CD8-positive, alpha-beta memory T cell (primary cell): ENCODE results near the gene TSC22D4. TPM values are rescaled to one million over a fixed set of nuclear protein-coding genes. Genes with fewer than 3 reads are reported as not detected.

Experiments
- CTCF ChIA-PET: fragments of 350-600 bp; sonication (Branson Sonifier 250); formaldehyde crosslinking; loops from one replicate; lab custom pipeline; 2021; ENCODE audit warnings: antibody characterized with exemption; lab: Charles Lee
- POLR2A ChIA-PET: fragments of 350-600 bp; sonication (Branson Sonifier 250); formaldehyde crosslinking; loops from one replicate; lab custom pipeline; 2021; ENCODE audit warnings: antibody characterized with exemption; lab: Charles Lee
- DNase-seq, 5 donors: peaks; one replicate each; pipeline versions ENCODE4 v3.0.0 to v3.0.0-alpha.2; 2020 to 2022; ENCODE audit warnings: mixed read lengths in 1 of 5
- H3K27ac ChIP-seq: one replicate; pipeline ENCODE4 v1.7.0; 2013; ENCODE audit warnings: low read depth, mild to moderate bottlenecking, low read length, moderate library complexity
- H3K27me3 ChIP-seq: 2 replicates; pipeline ENCODE4 v1.7.0; 2013; ENCODE audit warnings: low read length, mild to moderate bottlenecking; ENCODE audit not compliant: insufficient read depth, poor library complexity, severe bottlenecking
- H3K36me3 ChIP-seq: 2 replicates; pipeline ENCODE4 v1.7.0; 2013; ENCODE audit warnings: mild to moderate bottlenecking, low read length, moderate library complexity; ENCODE audit not compliant: insufficient read depth
- H3K4me1 ChIP-seq: 2 replicates; pipeline ENCODE4 v1.7.0; 2013; ENCODE audit warnings: mild to moderate bottlenecking, low read length, moderate library complexity; ENCODE audit not compliant: insufficient read depth
- H3K4me3 ChIP-seq: 2 replicates; pipeline ENCODE4 v1.7.0; 2013; ENCODE audit warnings: mild to moderate bottlenecking, low read length
- H3K9me3 ChIP-seq: 2 replicates; pipeline ENCODE4 v1.7.0; 2013; ENCODE audit warnings: mild to moderate bottlenecking, low read length
- H3K27ac Mint-ChIP-seq, 8 donors: one replicate each; pipeline ENCODE4 v1.8.0; 2020 to 2021; ENCODE audit warnings: mixed read lengths in 8 of 8, mild to moderate bottlenecking in 6 of 8, inconsistent platforms in 3 of 8, moderate library complexity in 3 of 8
- H3K27me3 Mint-ChIP-seq, 2 donors: one replicate each; pipeline ENCODE4 v1.8.0; 2020 to 2021; ENCODE audit warnings: mixed read lengths in 2 of 2, mild to moderate bottlenecking in 1 of 2, moderate library complexity in 1 of 2
- H3K36me3 Mint-ChIP-seq, 3 donors: one replicate each; pipeline ENCODE4 v1.8.0; 2020 to 2021; ENCODE audit warnings: mixed read lengths in 3 of 3, inconsistent platforms in 1 of 3, mild to moderate bottlenecking in 1 of 3
- H3K4me1 Mint-ChIP-seq, 3 donors: one replicate each; pipeline ENCODE4 v1.8.0; 2020 to 2021; ENCODE audit warnings: mixed read lengths in 3 of 3, inconsistent platforms in 1 of 3, mild to moderate bottlenecking in 1 of 3
- H3K4me3 Mint-ChIP-seq, 7 donors: one replicate each; pipeline ENCODE4 v1.8.0; 2020 to 2021; ENCODE audit warnings: mixed read lengths in 7 of 7, mild to moderate bottlenecking in 6 of 7, moderate library complexity in 4 of 7, inconsistent platforms in 2 of 7
- H3K9me3 Mint-ChIP-seq, 5 donors: one replicate each; pipeline ENCODE4 v1.8.0; 2020 to 2022; ENCODE audit warnings: mixed read lengths in 5 of 5, mild to moderate bottlenecking in 3 of 5, moderate library complexity in 2 of 5, inconsistent platforms in 1 of 5
- polyA plus RNA-seq: library from polyadenylated mRNA; unstranded; fragments of 300-500 nt; fragmentation: Illumina TruSeq; gene quantifications from one replicate; pipeline ENCODE4 v1.2.3, GENCODE V29; 2021
- total RNA-seq, 2 experiments: library from RNA; stranded (reverse); gene quantifications; one replicate each; pipeline ENCODE4 v1.2.3, GENCODE V29; 2021

TSC22D4 gene
- total and polyA plus RNA-seq, 3 experiments from 2014 or later: 40.5 to 99.1 (median 96.2) TPM

- ChIA-PET POLR2A (interaction anchor here (0.6 to 2.0 kb wide), 8 partner anchors 8 to 88 kb away, joined by 3 to 15 read pairs (median 3); partner anchors contain the start of genes MEPCE and ZCWPW1), CTCF (interaction anchor here (0.8 to 10.7 kb wide), 7 partner anchors 8 to 228 kb away, joined by 3 to 174 read pairs (median 4); partner anchors contain the start of genes FBXO24 and POP7)
- H3K4me1 ChIP-seq: peaks cover 54% of the 10 kb centered on the region
- peaks cover 4 to 52% (median 5%) of the 10 kb centered on the region in 3 donors for H3K36me3 Mint-ChIP-seq
- no peaks in the 10 kb centered on the region for H3K9me3 ChIP-seq
- peak overlapping the region; percentile 66 for H3K4me3 ChIP-seq
- H3K27ac ChIP-seq: peak overlapping the region; percentile 90
- H3K9me3 Mint-ChIP-seq: peaks cover 0 to 2% (median 0%) of the 10 kb centered on the region in 5 donors
- H3K4me3 Mint-ChIP-seq: peak overlapping the region; percentile 89 to 99 (median 98)
- H3K27ac Mint-ChIP-seq: peak overlapping the region; percentile 60 to 98 (median 92)
- H3K27me3 Mint-ChIP-seq: peaks cover 0 to 6% of the 10 kb centered on the region in 2 donors
- DNase-seq: peak in 4 of 5 donors; percentile 15 to 67 (median 43)
- peaks cover 26% of the 10 kb centered on the region for H3K36me3 ChIP-seq
- no peaks in the 10 kb centered on the region for H3K27me3 ChIP-seq
- H3K4me1 Mint-ChIP-seq: peaks cover 34 to 55% (median 52%) of the 10 kb centered on the region in 3 donors
Observed at GRCh38 chr7:100476903-100477870, 1.8 kb downstream of the TSC22D4 start.

- H3K36me3 Mint-ChIP-seq: peaks cover 4 to 58% (median 5%) of the 10 kb centered on the region in 3 donors
- Histone ChIP-seq H3K27ac (peak overlapping the region; percentile 90), H3K27me3 (no peaks in the 10 kb centered on the region), H3K4me1 (peaks cover 52% of the 10 kb centered on the region), H3K36me3 (peaks cover 26% of the 10 kb centered on the region), H3K4me3 (peak overlapping the region; percentile 66), H3K9me3 (no peaks in the 10 kb centered on the region)
- H3K9me3 Mint-ChIP-seq: peaks cover 0 to 2% (median 0%) of the 10 kb centered on the region in 5 donors
- peak overlapping the region; percentile 89 to 99 (median 98) for H3K4me3 Mint-ChIP-seq
- H3K27ac Mint-ChIP-seq: peak overlapping the region; percentile 60 to 98 (median 91)
- CTCF ChIA-PET: interaction anchor here (0.8 to 10.7 kb wide), 8 partner anchors 11 to 249 kb away, joined by 3 to 174 read pairs (median 4); partner anchors contain the start of genes FBXO24 and POP7
- H3K27me3 Mint-ChIP-seq: peaks cover 0 to 6% of the 10 kb centered on the region in 2 donors
- no peak for DNase-seq
- POLR2A ChIA-PET: interaction anchor here (0.6 to 1.4 kb wide), 4 partner anchors 11 to 199 kb away, joined by 3 read pairs; partner anchors contain the start of genes FBXO24, LRCH4 and MEPCE
- H3K4me1 Mint-ChIP-seq: peaks cover 34 to 56% (median 47%) of the 10 kb centered on the region in 3 donors
Observed at GRCh38 chr7:100476101-100476780, 2.8 kb downstream of the TSC22D4 start.

- POLR2A ChIA-PET: interaction anchor here (0.6 to 1.4 kb wide), 4 partner anchors 46 to 200 kb away, joined by 3 read pairs; partner anchors contain the start of genes FBXO24, LRCH4 and MEPCE
- H3K36me3 ChIP-seq: peaks cover 26% of the 10 kb centered on the region
- peak overlapping the region; percentile 90 for H3K27ac ChIP-seq
- H3K36me3 Mint-ChIP-seq: peaks cover 4 to 63% (median 5%) of the 10 kb centered on the region in 3 donors
- no peaks in the 10 kb centered on the region for H3K9me3 ChIP-seq
- peak overlapping the region; percentile 89 to 99 (median 98) for H3K4me3 Mint-ChIP-seq
- no peak for DNase-seq
- peak overlapping the region; percentile 60 to 98 (median 91) for H3K27ac Mint-ChIP-seq
- H3K4me1 Mint-ChIP-seq: peaks cover 34 to 60% (median 50%) of the 10 kb centered on the region in 3 donors
- H3K4me1 ChIP-seq: peaks cover 52% of the 10 kb centered on the region
- no peaks in the 10 kb centered on the region for H3K27me3 ChIP-seq
- peak overlapping the region; percentile 66 for H3K4me3 ChIP-seq
- H3K27me3 Mint-ChIP-seq: peaks cover 0 to 6% of the 10 kb centered on the region in 2 donors
- CTCF ChIA-PET: interaction anchor here (0.8 to 10.7 kb wide), 7 partner anchors 64 to 250 kb away, joined by 3 to 174 read pairs (median 4); partner anchors contain the start of genes FBXO24, LRCH4 and POP7
- H3K9me3 Mint-ChIP-seq: peaks cover 0 to 2% (median 0%) of the 10 kb centered on the region in 5 donors
Observed at GRCh38 chr7:100475549-100475948, 3.5 kb downstream of the TSC22D4 start.

GRCh38 chr7:100472854-100473499, 6.0 kb downstream of the TSC22D4 start:
- Mint-ChIP-seq H3K9me3 (no peaks in the 10 kb centered on the region), H3K4me3 (peak overlapping the region in 1 of 7 donors; percentile 75), H3K36me3 (peaks cover 4 to 70% (median 5%) of the 10 kb centered on the region in 3 donors), H3K4me1 (peaks cover 37 to 70% (median 55%) of the 10 kb centered on the region in 3 donors), H3K27me3 (peaks cover 0 to 3% of the 10 kb centered on the region in 2 donors), H3K27ac (peak overlapping the region; percentile 29 to 87 (median 57))
- Histone ChIP-seq H3K4me1 (peaks cover 52% of the 10 kb centered on the region), H3K36me3 (peaks cover 33% of the 10 kb centered on the region), H3K27me3 (no peaks in the 10 kb centered on the region), H3K9me3 (no peaks in the 10 kb centered on the region), H3K4me3 (no peak overlapping the region), H3K27ac (peak overlapping the region; percentile 27)
- POLR2A ChIA-PET: no interaction called here
- CTCF ChIA-PET: interaction anchor here (0.7 to 1.1 kb wide), 3 partner anchors 10 to 91 kb away, joined by 3 read pairs; no protein-coding TSS in a partner anchor
- DNase-seq: no peak

- no peak for DNase-seq
- no peaks in the 10 kb centered on the region for H3K9me3 ChIP-seq
- peaks cover 40% of the 10 kb centered on the region for H3K36me3 ChIP-seq
- H3K4me3 ChIP-seq: no peak overlapping the region
- Mint-ChIP-seq H3K27ac (peak overlapping the region in 5 of 8 donors; percentile 29 to 92 (median 71)), H3K4me3 (no peak overlapping the region), H3K27me3 (peaks cover 0 to 3% of the 10 kb centered on the region in 2 donors), H3K4me1 (peaks cover 37 to 70% (median 55%) of the 10 kb centered on the region in 3 donors), H3K36me3 (peaks cover 4 to 72% (median 5%) of the 10 kb centered on the region in 3 donors), H3K9me3 (no peaks in the 10 kb centered on the region)
- no peaks in the 10 kb centered on the region for H3K27me3 ChIP-seq
- H3K27ac ChIP-seq: peak overlapping the region; percentile 27
- ChIA-PET CTCF (interaction anchor here (0.7 to 4.8 kb wide), 2 partner anchors 87 to 92 kb away, joined by 3 to 36 read pairs; no protein-coding TSS in a partner anchor), POLR2A (no interaction called here)
- peaks cover 52% of the 10 kb centered on the region for H3K4me1 ChIP-seq
Observed at GRCh38 chr7:100472121-100472851, 6.7 kb downstream of the TSC22D4 start.

- ChIA-PET POLR2A (interaction anchor here (0.5 kb wide), 1 partner anchor 189 kb away, joined by 3 read pairs; no protein-coding TSS in a partner anchor), CTCF (interaction anchor here (2.8 to 4.9 kb wide), 5 partner anchors 9 to 115 kb away, joined by 9 to 82 read pairs (median 20); partner anchors contain the start of genes FBXO24, LRCH4, NYAP1 and TSC22D4)
- Mint-ChIP-seq H3K36me3 (peaks cover 0 to 70% (median 3%) of the 10 kb centered on the region in 3 donors), H3K27me3 (peaks cover 0 to 1% of the 10 kb centered on the region in 2 donors), H3K9me3 (no peaks in the 10 kb centered on the region), H3K4me1 (peaks cover 28 to 61% (median 43%) of the 10 kb centered on the region in 3 donors), H3K27ac (peak overlapping the region in 6 of 8 donors; percentile 29 to 83 (median 60)), H3K4me3 (peak overlapping the region in 2 of 7 donors; percentile 32 to 36)
- H3K27ac ChIP-seq: no peak overlapping the region
- H3K9me3 ChIP-seq: no peaks in the 10 kb centered on the region
- H3K4me1 ChIP-seq: peaks cover 40% of the 10 kb centered on the region
- no peak for DNase-seq
- no peaks in the 10 kb centered on the region for H3K27me3 ChIP-seq
- peaks cover 32% of the 10 kb centered on the region for H3K36me3 ChIP-seq
- no peak overlapping the region for H3K4me3 ChIP-seq
Observed at GRCh38 chr7:100471021-100471420, 8.0 kb downstream of the TSC22D4 start.
